Fibroblast of skin of left quadriceps (primary cell): ENCODE measurements around the gene IMMT.
"Not testable (repeated sequence)": the region's sequence is repeated elsewhere in the genome, so short reads cannot be mapped to it uniquely, and the experiment has no call there.

ENCODE experiments used
- DNase-seq, 2 experiments: peaks; one replicate each; pipeline ENCODE4 v3.0.0-alpha.2; 2013; ENCODE audit warnings: low read depth in 2 of 2

The IMMT gene

GRCh38 chr2:86201671-86202335, 6.5 kb upstream of the IMMT start:
- no peak for DNase-seq

DNA sequence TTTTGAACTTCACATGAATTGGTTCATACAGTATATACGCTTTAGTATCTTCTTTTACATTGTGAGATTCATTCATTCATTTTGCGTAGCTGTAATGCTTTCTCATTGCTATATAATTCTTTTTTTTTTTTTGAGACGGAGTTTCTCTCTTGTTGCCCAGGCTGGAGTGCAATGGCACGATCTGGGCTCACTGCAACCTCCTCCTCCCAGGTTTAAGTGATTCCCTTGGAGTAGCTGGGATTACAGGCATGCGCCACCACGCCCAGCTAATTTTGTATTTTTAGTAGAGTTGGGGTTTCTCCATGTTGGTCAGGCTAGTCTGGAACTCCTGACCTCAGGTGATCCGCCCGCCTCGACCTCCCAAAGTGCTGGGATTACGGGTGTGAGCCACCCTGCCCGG, 5.3 kb upstream of the IMMT start:
- DNase-seq = not testable (repeated sequence)

- DNase-seq = no peak
Measured at GRCh38 chr2:86199834-86200177, 4.5 kb upstream of the IMMT start.

GRCh38 chr2:86195808-86196387, 636 bp upstream of the IMMT start:
- no peak for DNase-seq

- DNase-seq = no peak
Measured at GRCh38 chr2:86194751-86195054, 559 bp downstream of the IMMT start.

- DNase-seq = no peak
Measured at GRCh38 chr2:86193901-86194567, 1.2 kb downstream of the IMMT start.

GRCh38 chr2:86189782-86190416, 5.4 kb downstream of the IMMT start:
- DNase-seq = no peak

- DNase-seq = no peak
Measured at GRCh38 chr2:86186431-86186830, 8.8 kb downstream of the IMMT start.

- no peak for DNase-seq
Measured at GRCh38 chr2:86185517-86186212, 9.6 kb downstream of the IMMT start.

DNA sequence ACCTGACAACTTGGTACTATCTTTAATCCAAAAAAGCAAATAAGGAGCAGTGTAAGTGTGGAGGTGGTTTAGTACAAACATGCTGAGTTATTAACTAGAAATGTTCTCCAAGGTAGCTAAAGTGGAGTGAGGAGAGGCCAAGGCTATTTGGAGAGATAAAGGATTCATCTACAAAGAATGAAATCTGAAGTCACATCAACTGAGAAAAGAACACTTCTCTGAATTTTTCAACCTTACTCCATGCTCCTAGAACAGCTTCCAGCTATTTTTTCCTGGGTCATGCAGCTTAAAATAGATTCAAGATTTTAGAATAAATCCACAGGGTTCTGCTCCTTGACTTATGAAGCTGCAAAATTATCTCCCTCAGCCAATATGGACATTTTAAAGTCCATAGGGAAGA, 18.7 kb downstream of the IMMT start:
- DNase-seq = no peak

DNA sequence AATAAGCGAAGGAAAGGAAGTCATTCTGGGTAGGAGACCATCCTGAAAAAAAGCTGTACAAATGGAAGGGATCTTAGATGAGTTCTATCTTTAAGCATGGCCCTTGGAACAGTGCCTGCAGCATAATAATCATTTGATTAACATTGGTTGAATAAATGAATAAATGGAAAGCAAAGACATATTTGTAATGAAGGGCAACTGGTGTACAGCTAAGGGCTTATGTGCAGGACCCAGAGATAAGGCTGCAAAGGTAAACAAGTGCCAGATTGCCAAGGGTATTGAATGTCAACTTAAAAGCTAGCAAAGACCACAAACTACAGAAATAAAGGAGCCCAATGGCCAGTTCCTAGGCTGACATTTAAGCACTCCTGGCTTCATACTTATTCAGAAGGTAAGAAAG, 19.4 kb downstream of the IMMT start:
- DNase-seq = no peak

DNA sequence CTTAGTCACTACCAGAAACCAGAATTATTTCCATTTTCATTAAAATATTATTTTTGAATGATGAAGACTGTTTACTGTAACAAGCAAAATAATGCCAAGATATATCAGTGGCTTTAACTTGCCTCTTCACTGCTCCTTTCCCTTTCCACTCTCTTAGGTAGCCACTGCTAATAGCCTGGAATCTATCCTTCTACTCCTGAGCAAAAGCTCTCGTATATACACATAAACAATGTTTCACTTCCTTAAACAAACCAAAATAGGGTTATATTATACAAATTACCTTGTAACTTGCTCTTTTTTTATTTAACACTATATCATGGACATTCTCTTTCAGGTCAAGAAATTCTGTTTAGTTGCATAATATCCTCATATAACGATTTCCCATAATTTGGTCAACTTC, 20.8 kb downstream of the IMMT start:
- no peak for DNase-seq

DNA sequence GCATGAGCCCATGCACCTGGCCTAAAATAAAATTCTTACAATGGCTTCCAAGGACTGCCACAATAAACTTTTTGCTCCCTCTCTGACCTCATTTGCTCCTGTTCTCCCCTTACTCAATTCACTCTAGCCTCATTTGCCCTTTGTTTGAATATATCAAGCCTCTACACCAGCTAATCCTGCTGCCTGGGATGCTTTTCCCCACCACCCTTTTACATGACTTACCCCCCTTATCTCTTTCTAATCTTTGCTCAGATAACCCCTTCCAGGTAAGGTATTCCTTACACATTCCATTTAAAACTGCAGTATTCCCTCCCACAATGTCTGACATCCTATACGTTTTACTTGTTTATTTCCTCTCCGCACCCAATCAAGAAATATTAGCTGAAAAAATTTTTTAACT, 22.7 kb downstream of the IMMT start:
- DNase-seq = no peak

DNA sequence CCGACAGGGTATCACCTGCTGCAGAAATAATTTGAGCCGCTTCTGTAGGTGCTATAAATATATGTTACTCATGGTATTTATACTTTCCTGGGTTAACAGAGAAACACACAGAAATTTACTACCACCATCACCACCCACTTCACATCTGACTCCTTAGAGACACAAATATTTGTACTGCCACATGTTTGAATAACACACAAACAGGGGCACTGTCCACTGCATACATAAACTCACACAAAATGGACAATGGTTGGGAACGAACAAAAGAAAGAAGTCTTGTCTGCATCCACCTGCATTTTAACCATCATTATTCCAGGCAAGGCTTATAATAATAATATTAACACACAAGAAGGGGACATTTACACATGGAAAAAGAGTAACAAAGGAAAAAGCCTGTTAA, 24.0 kb downstream of the IMMT start:
- no peak for DNase-seq

- no peak for DNase-seq
Measured at GRCh38 chr2:86170449-86170848, 24.8 kb downstream of the IMMT start.

DNA sequence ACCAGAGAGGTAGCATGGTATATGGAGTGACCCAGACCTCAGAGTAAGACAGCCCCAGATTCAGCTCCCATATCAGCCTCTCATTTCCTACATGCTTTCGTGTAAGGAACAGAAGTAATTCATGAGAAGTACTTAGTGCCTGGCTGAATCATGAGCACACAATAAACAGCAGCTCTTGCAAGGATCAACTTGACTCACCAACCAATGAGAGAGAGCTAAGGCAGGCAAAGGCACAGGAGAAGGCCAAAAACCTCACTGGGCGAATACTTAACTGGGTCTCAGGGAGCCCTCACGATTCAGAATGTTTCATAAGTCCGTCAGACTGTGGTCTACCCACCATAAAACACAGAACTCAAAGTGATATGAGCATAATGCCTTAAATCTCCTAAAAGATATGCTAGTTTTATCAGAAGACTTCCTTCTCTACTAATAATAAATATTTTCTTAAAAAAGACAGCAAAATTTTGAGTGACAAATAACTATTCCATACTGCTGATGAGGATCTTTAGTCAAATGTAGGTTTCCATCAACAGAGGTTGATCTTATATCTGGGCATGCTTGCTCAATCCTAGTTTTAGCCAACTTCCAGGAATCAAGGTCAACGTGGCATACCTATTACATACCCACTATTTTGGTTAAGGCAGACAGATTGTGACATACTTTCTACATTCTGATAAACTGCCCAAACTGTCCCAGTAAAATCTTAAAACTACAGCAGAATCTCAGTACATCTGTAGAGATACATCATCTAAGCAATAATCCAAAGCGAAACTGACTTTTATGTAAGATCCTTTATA, 34.9 kb downstream of the IMMT start:
- DNase-seq = no peak

DNA sequence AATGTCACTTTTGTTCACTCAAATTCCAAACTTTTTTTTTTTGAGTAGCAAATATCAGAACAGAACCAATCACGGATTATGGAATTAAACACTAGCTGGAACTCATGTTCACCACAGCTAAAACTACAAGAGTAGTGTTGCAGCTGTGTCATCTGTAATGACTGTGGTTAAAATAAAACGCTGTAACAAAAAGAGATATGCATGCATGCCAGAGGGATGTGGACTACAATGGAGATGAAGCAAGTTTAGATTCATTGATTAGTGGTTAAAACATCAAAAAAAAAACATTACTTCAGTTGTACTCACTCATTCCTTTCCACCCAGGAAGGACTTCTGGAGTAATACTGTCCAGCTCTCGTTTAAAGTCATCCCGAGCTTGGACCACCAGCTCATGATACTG, 37.0 kb downstream of the IMMT start:
- no peak for DNase-seq

DNA sequence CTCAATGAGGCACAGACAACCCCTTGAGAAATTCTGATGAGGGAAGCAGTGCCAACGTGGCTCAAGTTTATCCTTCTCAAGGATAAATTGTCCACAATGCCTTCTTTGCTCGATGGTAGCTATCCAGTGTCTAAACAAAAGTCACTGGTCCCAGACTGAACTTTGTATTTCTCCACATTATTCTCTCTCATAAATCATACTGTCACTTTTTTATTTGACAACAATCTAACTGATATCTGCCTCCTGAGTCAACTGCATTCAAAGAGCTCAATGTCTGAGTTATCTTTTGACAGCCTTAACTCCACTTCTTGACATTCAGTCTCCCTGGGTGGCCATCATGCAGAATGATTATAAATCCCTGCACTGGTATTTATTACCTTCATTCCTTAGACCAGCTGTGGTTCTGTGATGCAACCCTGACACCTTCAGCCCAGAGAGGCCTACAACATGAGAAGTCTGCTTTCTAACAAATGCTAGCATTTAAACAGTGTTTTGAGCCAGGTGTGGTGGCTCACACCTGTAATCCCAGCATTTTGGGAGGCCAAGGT, 38.2 kb downstream of the IMMT start:
- no peak for DNase-seq

- DNase-seq = no peak
Measured at GRCh38 chr2:86150502-86150901, 44.8 kb downstream of the IMMT start.

DNA sequence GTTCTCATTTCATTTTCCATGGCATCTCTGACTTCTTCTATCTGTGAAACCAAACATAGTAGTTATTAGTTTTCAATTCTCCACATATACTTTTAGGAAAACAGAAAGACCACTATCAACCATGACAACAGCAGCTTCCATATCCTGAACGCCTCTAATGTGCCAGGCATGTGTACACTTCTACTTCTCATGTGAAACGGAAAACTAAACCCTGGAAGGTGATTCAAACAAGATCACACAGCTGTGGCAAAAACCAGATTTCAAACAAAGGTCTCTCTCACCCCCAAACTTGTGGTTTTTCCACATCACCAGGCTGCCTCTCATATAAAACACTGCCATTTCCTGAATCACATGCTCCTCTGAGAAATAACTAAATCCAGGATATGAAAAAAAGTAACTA, 47.5 kb downstream of the IMMT start:
- no peak for DNase-seq

GRCh38 chr2:86143926-86144685, 51.2 kb downstream of the IMMT start:
- no peak for DNase-seq
